ENCODE results near the gene UBAP2. TPM values are rescaled to one million over a fixed set of nuclear protein-coding genes. Genes with fewer than 3 reads are reported as not detected.

UBAP2 gene
- total RNA-seq, 4 donors from 2014 or later, result 31.0 to 49.6 (median 37.6) TPM

- no peak for DNase-seq (ENCODE audit: extremely low spot score)
- H3K36me3 ChIP-seq, result peaks cover 8 to 42% (median 19%) of the 10 kb centered on the region in 4 donors
Observed at GRCh38 chr9:33992632-33993031, 56.1 kb downstream of the UBAP2 start.

GRCh38 chr9:33988219-33988890, 60.3 kb downstream of the UBAP2 start:
- TF ChIP-seq EP300 (IDR thresholded peaks at IDR 0.05), result no peak
- no peak for TF ChIP-seq CTCF (IDR thresholded peaks at IDR 0.05)
- no peak for TF ChIP-seq POLR2AphosphoS5 (IDR thresholded peaks at IDR 0.05)
- TF ChIP-seq POLR2A (IDR thresholded peaks at IDR 0.05; ENCODE audit: low read depth), result no peak
- DNase-seq (ENCODE audit: extremely low spot score), result no peak
- peaks cover 30 to 56% (median 38%) of the 10 kb centered on the region in 4 donors for H3K36me3 ChIP-seq
- H3K27ac ChIP-seq (replicated peaks in 1 of 4), result no peak overlapping the region
- intact Hi-C loops (cut with DNase I), result no loop called here
- H3K27me3 ChIP-seq, result no peaks in the 10 kb centered on the region
- no peaks in the 10 kb centered on the region for H3K9me3 ChIP-seq
- WGBS, result 79% methylated on average over 5 of the region's 5 CpGs
- H3K4me3 ChIP-seq, result no peak overlapping the region
- peaks cover 0 to 23% (median 16%) of the 10 kb centered on the region in 4 donors for H3K4me1 ChIP-seq

More at GRCh38 chr9:33992632-33993031, 56.1 kb downstream of the UBAP2 start:
- intact Hi-C loops (cut with DNase I), result no loop called here
- 58% methylated on average over 4 of the region's 4 CpGs for WGBS
- no peak overlapping the region for H3K27ac ChIP-seq (replicated peaks in 1 of 4)
- no peak overlapping the region for H3K4me3 ChIP-seq
- TF ChIP-seq EP300 (IDR thresholded peaks at IDR 0.05) (no peak), POLR2A (IDR thresholded peaks at IDR 0.05; ENCODE audit: low read depth) (no peak), CTCF (IDR thresholded peaks at IDR 0.05) (no peak), POLR2AphosphoS5 (IDR thresholded peaks at IDR 0.05) (no peak)
- peaks cover 0 to 25% (median 18%) of the 10 kb centered on the region in 4 donors for H3K4me1 ChIP-seq
- no peaks in the 10 kb centered on the region for H3K27me3 ChIP-seq
- no peaks in the 10 kb centered on the region for H3K9me3 ChIP-seq

GRCh38 chr9:33976414-33976813, 72.3 kb downstream of the UBAP2 start:
- Histone ChIP-seq H3K27ac (replicated peaks in 1 of 4) (no peak overlapping the region), H3K36me3 (peaks cover 16 to 64% (median 28%) of the 10 kb centered on the region in 4 donors), H3K4me1 (peaks cover 0 to 7% (median 0%) of the 10 kb centered on the region in 4 donors), H3K27me3 (no peaks in the 10 kb centered on the region), H3K4me3 (no peak overlapping the region), H3K9me3 (no peaks in the 10 kb centered on the region)
- TF ChIP-seq EP300 (IDR thresholded peaks at IDR 0.05) (no peak), POLR2A (IDR thresholded peaks at IDR 0.05; ENCODE audit: low read depth) (no peak), POLR2AphosphoS5 (IDR thresholded peaks at IDR 0.05) (no peak), CTCF (IDR thresholded peaks at IDR 0.05) (no peak)
- intact Hi-C loops (cut with DNase I), result no loop called here
- 91% methylated on average over 2 of the region's 3 CpGs for whole genome bisulfite sequencing
- DNase-seq (ENCODE audit: extremely low spot score), result no peak

- intact Hi-C loops (cut with DNase I), result no loop called here
- Histone ChIP-seq H3K27ac (replicated peaks in 1 of 4) (no peak overlapping the region), H3K4me1 (peaks cover 0 to 7% (median 0%) of the 10 kb centered on the region in 4 donors), H3K27me3 (no peaks in the 10 kb centered on the region), H3K4me3 (no peak overlapping the region), H3K9me3 (no peaks in the 10 kb centered on the region), H3K36me3 (peaks cover 18 to 67% (median 34%) of the 10 kb centered on the region in 4 donors)
- DNase-seq (ENCODE audit: extremely low spot score), result no peak
- TF ChIP-seq CTCF (IDR thresholded peaks at IDR 0.05) (no peak), POLR2AphosphoS5 (IDR thresholded peaks at IDR 0.05) (no peak), POLR2A (IDR thresholded peaks at IDR 0.05; ENCODE audit: low read depth) (no peak), EP300 (IDR thresholded peaks at IDR 0.05) (no peak)
- 73% methylated on average over 2 of the region's 2 CpGs for WGBS
Observed at GRCh38 chr9:33972698-33973097, 76.0 kb downstream of the UBAP2 start.

All from esophagus muscularis mucosa (tissue), 4 donors.